ENCODE measurements around the gene EPB41.
"Not testable (repeated sequence)": the region's sequence is repeated elsewhere in the genome, so short reads cannot be mapped to it uniquely, and the experiment has no call there.

DNA sequence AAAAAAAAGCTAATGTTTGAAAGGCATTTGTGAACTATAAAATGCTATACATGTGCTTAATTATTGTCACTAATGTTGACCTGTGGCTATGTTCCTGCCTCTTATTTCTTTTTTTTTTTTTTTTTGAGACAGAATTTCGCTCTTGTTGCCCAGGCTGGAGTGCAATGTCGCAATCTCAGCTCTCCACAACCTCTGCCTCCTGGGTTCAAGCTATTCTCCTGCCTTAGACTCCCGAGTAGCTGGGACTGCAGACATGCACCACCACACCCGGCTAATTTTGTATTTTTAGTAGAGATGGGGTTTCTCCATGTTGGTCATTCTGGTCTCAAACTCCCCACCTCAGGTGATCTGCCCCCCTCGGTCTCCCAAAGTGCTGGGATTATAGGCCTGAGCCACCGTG lies 193.7 kb downstream of the EPB41 start:
- TF ChIP-seq, protein P1, sequence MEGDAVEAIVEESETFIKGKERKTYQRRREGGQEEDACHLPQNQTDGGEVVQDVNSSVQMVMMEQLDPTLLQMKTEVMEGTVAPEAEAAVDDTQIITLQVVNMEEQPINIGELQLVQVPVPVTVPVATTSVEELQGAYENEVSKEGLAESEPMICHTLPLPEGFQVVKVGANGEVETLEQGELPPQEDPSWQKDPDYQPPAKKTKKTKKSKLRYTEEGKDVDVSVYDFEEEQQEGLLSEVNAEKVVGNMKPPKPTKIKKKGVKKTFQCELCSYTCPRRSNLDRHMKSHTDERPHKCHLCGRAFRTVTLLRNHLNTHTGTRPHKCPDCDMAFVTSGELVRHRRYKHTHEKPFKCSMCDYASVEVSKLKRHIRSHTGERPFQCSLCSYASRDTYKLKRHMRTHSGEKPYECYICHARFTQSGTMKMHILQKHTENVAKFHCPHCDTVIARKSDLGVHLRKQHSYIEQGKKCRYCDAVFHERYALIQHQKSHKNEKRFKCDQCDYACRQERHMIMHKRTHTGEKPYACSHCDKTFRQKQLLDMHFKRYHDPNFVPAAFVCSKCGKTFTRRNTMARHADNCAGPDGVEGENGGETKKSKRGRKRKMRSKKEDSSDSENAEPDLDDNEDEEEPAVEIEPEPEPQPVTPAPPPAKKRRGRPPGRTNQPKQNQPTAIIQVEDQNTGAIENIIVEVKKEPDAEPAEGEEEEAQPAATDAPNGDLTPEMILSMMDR (IDR thresholded peaks at IDR 0.05; ENCODE audit: low read depth, low read length): not testable (repeated sequence)
- not testable (repeated sequence) for TF ChIP-seq EZH2phosphoT487 (IDR thresholded peaks at IDR 0.05; ENCODE audit: low read depth)
